ENCODE measurements around the gene KIAA0825. TPM values are rescaled to one million over a fixed set of nuclear protein-coding genes. Genes with fewer than 3 reads are reported as not detected.

KIAA0825 gene
- total and polyA plus RNA-seq, 12 donors = 0.34 to 11.5 (median 3.1) TPM

DNA sequence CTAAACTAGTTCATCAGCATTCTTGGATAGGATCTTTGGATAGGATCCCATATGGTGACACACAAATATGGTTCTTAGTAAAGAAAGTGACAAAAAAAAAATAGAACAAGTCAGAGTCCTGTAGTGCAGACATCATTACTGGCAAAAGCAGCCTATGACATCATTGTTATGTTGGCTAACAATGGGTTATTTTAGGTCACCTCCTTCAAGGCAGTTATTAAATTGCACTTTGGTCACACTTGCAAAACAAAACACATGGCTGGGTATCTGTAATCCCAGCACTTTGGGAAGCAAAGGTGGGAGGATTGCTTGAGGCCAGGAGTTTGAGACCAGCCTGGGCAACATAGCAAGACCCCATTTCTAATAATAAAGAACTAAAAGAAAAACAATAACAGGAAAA, 185.9 kb downstream of the KIAA0825 start:
- H3K27me3 ChIP-seq = no peaks in the 10 kb centered on the region
- H3K4me1 ChIP-seq (replicated peaks in 1 of 2) = peaks cover 0 to 11% of the 10 kb centered on the region in 2 donors
- H3K36me3 ChIP-seq (replicated peaks in 1 of 2) = no peaks in the 10 kb centered on the region
- intact Hi-C loops (cut with DNase I) = no loop called here
- H3K4me3 ChIP-seq = no peak overlapping the region
- H3K27ac ChIP-seq = no peak overlapping the region
- TF ChIP-seq POLR2A (IDR thresholded peaks at IDR 0.05) (no peak), CTCF (IDR thresholded peaks at IDR 0.05) (no peak)
- H3K9me3 ChIP-seq (replicated peaks in 1 of 3) = no peaks in the 10 kb centered on the region
- DNase-seq = peak in 1 of 7 donors; percentile 16

DNA sequence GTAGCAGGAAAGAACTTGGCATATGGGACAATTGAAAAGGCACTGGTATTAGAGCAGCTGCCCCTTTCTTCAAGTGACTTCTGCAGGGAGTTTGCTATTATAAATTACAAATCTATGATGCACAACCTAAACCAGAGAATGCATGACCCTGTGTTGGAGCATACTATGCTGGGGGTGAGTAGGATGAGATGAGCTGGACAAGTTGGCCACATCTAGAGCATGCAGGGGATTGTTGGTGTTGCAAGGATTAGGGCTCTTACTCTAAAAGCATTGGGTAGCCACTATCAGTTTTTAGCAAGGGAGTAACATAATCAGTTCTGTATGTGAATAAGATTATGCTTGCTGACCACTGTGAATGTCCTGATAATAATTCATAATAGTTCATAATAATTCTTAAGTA, 186.7 kb downstream of the KIAA0825 start:
- Histone ChIP-seq H3K4me1 (replicated peaks in 1 of 2) (peaks cover 0 to 11% of the 10 kb centered on the region in 2 donors), H3K27me3 (no peaks in the 10 kb centered on the region), H3K4me3 (no peak overlapping the region), H3K36me3 (replicated peaks in 1 of 2) (no peaks in the 10 kb centered on the region), H3K27ac (no peak overlapping the region), H3K9me3 (replicated peaks in 1 of 3) (no peaks in the 10 kb centered on the region)
- TF ChIP-seq CTCF (IDR thresholded peaks at IDR 0.05) = no peak
- TF ChIP-seq POLR2A (IDR thresholded peaks at IDR 0.05) = no peak
- no peak for DNase-seq
- intact Hi-C loops (cut with DNase I) = no loop called here

- no peak overlapping the region for H3K27ac ChIP-seq
- no peaks in the 10 kb centered on the region for H3K9me3 ChIP-seq (replicated peaks in 1 of 3)
- H3K4me3 ChIP-seq = no peak overlapping the region
- H3K4me1 ChIP-seq (replicated peaks in 1 of 2) = peaks cover 0 to 11% of the 10 kb centered on the region in 2 donors
- H3K36me3 ChIP-seq (replicated peaks in 1 of 2) = no peaks in the 10 kb centered on the region
- no peaks in the 10 kb centered on the region for H3K27me3 ChIP-seq
- no peak for DNase-seq
- 88 to 95% (median 91%) methylated on average over 4 to 6 of the region's 6 CpGs for WGBS, 4 donors
- intact Hi-C loops (cut with DNase I) = no loop called here
- TF ChIP-seq POLR2A (IDR thresholded peaks at IDR 0.05) = no peak
- TF ChIP-seq CTCF (IDR thresholded peaks at IDR 0.05) = no peak
Measured at GRCh38 chr5:94429566-94429965, 188.8 kb downstream of the KIAA0825 start.

DNA sequence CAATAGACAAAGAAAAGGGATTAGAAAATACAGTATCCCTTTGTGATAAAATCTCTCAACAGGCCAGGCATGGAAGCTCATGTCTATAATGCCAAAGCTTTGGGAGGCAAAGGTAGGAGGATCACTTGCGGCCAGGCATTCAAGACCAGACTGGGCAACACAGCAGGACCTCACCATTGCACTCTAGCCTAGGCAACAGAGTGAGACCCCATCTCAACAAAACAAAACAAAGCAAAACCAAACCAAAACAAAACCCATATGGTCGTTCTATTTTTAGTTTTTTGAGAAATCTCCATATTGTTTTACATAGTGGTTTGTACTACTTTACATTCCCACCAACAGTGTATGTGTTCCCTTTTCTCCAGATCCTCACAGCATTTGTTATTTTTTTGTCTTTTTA, 193.0 kb downstream of the KIAA0825 start:
- H3K9me3 ChIP-seq (replicated peaks in 1 of 3) = no peaks in the 10 kb centered on the region
- no peaks in the 10 kb centered on the region for H3K4me1 ChIP-seq (replicated peaks in 1 of 2)
- intact Hi-C loops (cut with DNase I) = no loop called here
- 80 to 92% (median 85%) methylated on average over 2 of the region's 2 CpGs for WGBS, 4 donors
- no peak for DNase-seq
- no peaks in the 10 kb centered on the region for H3K27me3 ChIP-seq
- TF ChIP-seq CTCF (IDR thresholded peaks at IDR 0.05) (no peak), POLR2A (IDR thresholded peaks at IDR 0.05) (no peak)
- H3K4me3 ChIP-seq = no peak overlapping the region
- no peak overlapping the region for H3K27ac ChIP-seq
- H3K36me3 ChIP-seq (replicated peaks in 1 of 2) = no peaks in the 10 kb centered on the region

Data from adrenal gland (tissue), 12 donors.